T-helper 1 cell (primary cell): ENCODE results near the gene LOC101059915.

Experiments
- DNase-seq, 5 donors: peaks; one replicate each; pipeline ENCODE4 v3.0.0-alpha.2; 2012 to 2020

LOC101059915 gene

GRCh38 chrX:71667328-71668247 is at the start of gene LOC101059915:
TSS of gene LOC101059915 (plus strand) at chrX:71667546.
- no peak for DNase-seq

DNA sequence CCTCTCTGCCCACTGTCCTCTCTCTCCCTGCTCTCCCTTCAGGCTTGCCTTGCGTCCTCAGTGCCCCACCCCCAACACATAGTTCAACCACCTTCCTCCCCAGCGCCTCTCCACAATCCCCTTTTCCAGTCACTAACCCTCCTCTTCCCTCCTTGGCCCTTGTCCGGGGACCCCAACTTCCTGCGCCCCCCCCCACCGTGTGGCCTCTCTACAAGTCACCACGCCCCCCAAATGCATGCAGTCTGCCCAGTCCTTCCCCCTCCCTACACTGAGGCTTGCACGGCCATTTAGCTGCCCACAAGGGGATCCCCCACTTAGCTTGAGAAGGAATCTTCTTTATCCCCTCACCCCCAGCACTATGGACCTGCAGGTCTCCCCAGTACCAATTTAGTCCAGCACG is 49.6 kb upstream of the LOC101059915 start:
- DNase-seq = no peak

- DNase-seq = peak in 4 of 5 donors; percentile 18 to 80 (median 44)
Measured at GRCh38 chrX:71618303-71618721, 49.0 kb upstream of the LOC101059915 start, which contains the start of gene CXCR3. TSS of gene CXCR3 (minus strand) at chrX:71618511. CDS start at chrX:71618449, 62 bp downstream.

DNA sequence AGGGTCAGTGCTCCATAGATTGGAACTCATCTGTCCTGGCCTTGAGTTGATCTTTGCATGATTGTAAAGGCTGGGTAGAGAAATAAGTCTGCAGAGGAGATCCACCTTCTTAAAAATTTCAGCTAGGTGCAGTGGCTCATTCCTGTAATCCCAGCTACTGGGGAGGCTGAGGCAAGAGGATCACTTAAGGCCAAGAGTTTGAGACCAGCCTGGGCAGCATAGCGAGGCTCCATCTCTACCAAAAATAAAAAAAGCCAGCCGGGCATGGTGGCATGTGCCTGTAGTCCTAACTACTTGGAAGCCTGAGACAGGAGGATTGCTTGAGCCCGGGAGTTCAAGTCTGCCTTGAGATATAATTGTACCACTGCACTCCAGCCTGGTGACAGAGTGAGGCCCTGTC is 48.6 kb upstream of the LOC101059915 start:
- no peak for DNase-seq

DNA sequence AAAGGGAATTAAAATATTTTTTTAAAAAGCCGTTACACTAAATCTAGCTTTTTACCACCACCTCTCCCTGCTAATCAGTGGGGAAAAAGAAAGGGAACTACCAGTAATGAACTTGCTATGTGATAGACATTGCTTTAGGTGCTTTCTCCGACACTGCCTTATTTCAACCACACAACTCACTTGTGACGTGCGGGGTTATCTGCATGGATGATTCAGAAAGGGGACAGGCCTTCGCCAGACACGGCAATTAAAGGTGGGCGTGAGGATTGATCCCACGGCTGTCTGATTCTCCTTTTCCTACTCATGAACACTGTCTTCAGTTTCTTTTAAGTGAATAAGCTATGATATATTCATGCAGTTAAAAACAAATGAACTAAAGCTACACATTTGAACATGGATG is 48.2 kb upstream of the LOC101059915 start:
- DNase-seq = peak; percentile 28 to 54 (median 45)

GRCh38 chrX:71619986-71620385 is 47.4 kb upstream of the LOC101059915 start:
- no peak for DNase-seq

DNA sequence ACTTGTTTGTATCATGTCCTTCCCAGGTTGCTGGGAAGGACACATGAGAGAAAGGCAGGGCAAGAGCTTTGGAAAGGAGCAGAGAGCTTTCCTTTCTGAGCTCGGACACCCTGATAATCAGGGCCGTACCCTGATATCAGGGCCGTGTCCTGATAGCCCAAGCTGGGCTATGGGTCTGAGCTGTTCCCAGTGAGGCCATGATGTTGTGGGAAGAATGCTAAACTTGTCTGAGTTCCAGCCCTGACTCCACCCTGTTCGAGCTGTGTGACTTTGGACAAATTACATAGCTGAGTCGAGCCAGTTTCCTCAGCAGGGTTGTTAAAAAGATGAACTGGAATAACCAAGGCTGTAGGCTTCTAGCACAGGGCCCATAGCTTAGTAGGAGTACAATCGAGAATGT is 45.7 kb upstream of the LOC101059915 start:
- DNase-seq = no peak

- no peak for DNase-seq
Measured at GRCh38 chrX:71622032-71622575, 45.2 kb upstream of the LOC101059915 start.

GRCh38 chrX:71622576-71623450 is 44.5 kb upstream of the LOC101059915 start:
- DNase-seq = peak; percentile 50 to 90 (median 67)

DNA sequence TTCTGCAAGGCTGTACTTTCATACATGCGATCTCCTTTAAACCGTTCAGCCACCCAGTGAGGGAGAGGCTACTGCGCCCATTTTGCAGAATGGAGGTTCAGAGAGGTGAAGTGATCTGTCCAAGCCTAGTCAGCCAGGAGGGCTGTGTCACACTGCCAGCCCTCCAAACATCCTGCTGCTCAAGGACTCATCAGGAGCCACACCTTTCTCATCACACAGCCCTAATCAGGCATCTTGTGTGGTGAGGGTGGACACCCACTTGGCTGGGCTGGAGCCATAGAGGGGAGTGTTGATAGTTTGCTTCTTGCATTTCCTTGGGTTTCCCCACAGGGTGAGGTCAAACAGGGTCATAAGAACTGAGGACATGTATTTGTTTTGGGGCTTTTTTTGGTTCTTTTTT is 43.6 kb upstream of the LOC101059915 start:
- no peak for DNase-seq

GRCh38 chrX:71625471-71625870 is 41.9 kb upstream of the LOC101059915 start:
- DNase-seq = no peak

DNA sequence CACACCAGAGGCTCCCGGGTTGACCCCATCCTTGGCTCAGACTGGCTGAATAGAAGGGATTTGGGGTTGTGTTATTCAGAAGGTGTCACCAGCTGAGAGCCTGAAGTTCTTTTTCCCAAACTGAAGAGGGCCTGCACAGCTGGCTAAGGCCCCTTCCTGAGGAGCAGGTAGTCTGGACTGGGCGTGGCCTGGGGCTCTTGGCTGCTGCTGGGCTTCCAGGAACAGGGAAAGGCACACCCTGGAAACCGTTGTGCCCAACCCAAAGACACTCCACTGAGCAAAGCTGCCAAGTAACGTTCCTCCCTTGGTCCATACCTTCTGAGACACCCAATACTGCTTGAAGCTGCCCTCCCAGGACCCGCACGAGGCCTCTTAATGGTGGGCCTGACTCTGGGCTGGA is 40.8 kb upstream of the LOC101059915 start:
- DNase-seq = no peak

- no peak for DNase-seq
Measured at GRCh38 chrX:71627588-71628404, 39.5 kb upstream of the LOC101059915 start.

- no peak for DNase-seq
Measured at GRCh38 chrX:71629467-71629866, 37.9 kb upstream of the LOC101059915 start.

- no peak for DNase-seq
Measured at GRCh38 chrX:71632923-71633657, 34.3 kb upstream of the LOC101059915 start.

GRCh38 chrX:71634366-71634765 is 33.0 kb upstream of the LOC101059915 start:
- no peak for DNase-seq

DNA sequence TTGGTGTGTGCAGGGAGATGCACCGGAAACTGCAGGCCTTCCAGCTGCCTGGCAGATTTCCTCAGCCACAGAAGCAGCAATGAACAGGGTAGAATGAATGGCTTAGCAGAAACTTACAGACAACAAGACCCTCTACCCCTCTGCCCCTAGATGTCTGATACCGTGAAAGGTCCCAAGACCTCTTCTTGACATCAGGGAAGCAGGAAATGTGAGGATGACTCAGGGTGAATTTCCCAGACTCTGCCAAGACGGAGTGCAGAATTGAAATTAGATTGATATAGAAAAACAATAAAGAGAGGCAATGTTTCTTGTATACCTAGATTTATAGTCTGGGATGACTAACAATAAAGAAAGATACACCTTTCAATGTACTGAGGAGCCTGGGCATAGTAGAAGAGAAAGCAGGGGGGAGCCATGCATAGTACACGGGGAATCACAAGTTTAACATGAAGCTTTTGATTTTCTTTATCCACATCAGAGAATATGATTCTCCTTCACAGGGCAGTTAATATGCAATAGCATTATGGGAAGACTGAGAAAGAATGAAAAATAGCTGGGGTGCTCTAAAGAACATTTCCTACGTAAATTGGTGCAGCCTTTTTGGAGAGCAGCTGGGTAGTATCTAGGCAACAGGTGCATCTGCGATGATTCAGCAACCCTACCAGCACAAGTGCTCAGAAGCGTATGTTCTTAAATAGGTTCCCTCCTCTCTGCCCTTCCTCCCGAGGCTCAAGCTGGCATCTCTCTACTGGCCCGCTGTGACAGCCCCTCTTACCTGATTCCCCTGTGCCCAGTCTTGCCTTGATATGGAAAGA is 30.7 kb upstream of the LOC101059915 start:
- peak in 1 of 5 donors; percentile 40 for DNase-seq

DNA sequence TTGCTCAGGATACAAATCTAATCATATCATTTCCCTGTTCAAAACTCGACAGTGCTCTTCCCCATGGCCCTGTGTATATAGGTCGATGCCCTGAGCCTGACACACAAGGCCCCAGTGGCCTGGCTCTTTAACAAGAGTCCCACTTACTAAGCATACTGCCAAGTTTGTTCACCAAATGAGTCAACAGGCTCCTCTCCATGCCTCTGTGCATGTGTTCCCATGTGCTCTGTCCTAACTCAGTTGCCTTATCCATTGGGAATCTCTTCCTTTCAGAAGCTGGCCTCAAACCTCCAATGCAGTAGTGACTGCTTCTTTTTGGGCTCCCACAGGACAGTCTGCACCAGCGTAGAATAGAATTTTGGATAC is 30.1 kb upstream of the LOC101059915 start:
- no peak for DNase-seq

GRCh38 chrX:71637848-71638247 is 29.5 kb upstream of the LOC101059915 start:
- DNase-seq = peak in 1 of 5 donors; percentile 28

DNA sequence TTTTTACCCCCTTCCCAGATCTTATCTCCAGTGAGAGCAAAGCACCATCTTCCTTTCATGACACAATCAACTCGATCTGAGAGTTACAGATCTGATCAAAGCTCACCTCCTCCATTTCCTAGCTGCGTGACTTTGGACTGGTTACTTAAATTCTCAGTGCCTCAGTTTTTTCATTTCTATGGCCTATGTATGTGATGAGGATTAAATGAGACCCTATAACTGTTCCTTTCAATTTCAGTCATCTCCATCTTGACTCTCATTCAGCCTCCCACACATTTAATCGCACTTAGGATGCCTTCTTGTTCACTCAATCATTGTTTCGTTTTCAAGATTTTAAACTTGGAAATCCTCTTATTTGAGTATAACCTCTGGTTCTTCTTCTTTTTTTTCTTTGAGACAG is 28.9 kb upstream of the LOC101059915 start:
- DNase-seq = peak in 1 of 5 donors; percentile 18

GRCh38 chrX:71640002-71640401 is 27.3 kb upstream of the LOC101059915 start:
- DNase-seq = no peak
